HEK293 (cell line): Measurements from ENCODE around the gene NMNAT3.

Experiments used
- CTCF ChIA-PET: fragments of 350-600 bp; formaldehyde crosslinking; extraction: SDS; loops from one replicate; lab custom pipeline; 2021; ENCODE audit warnings: antibody characterized with exemption; lab: Yijun Ruan, JAX
- POLR2A ChIA-PET: fragments of 300-600 bp; formaldehyde crosslinking; extraction: SDS; loops from one replicate; lab custom pipeline; 2020; ENCODE audit warnings: antibody characterized with exemption, inconsistent platforms; lab: Yijun Ruan, JAX
- H3K27ac ChIP-seq: fragments of 200-500 bp; sonication (Bioruptor generic); 2 replicates; pipeline ENCODE4 v1.5.1; 2014; ENCODE audit warnings: low read depth, low read length, control low read depth, inconsistent platforms; ENCODE audit errors: extremely low read depth
- H3K36me3 ChIP-seq, 2 experiments: fragments of 200-500 bp in 1 of 2; sonication (Bioruptor generic) in 1 of 2; 1 replicate in 1 of 2; 2 replicates in 1 of 2; pipeline ENCODE4 v1.5.1; 2014 to 2017; ENCODE audit warnings: inconsistent platforms in 2 of 2, low read length in 2 of 2; ENCODE audit not compliant: control insufficient read depth in 2 of 2, insufficient read depth in 1 of 2
- H3K4me1 ChIP-seq: fragments of 200-500 bp; sonication (Bioruptor generic); 2 replicates; pipeline ENCODE4 v1.5.1; 2014; ENCODE audit warnings: mild to moderate bottlenecking, low read length, inconsistent platforms; ENCODE audit not compliant: control insufficient read depth, insufficient read depth
- H3K4me3 ChIP-seq: 2 replicates; pipeline ENCODE4 v1.5.1; 2011; ENCODE audit warnings: low read depth, mild to moderate bottlenecking, control low read depth, low read length, moderate library complexity
- H3K9me3 ChIP-seq: fragments of 200-500 bp; sonication (Bioruptor generic); 2 replicates; pipeline ENCODE4 v1.5.1; 2014; ENCODE audit warnings: low read depth, low read length, inconsistent platforms; ENCODE audit not compliant: control insufficient read depth, insufficient read depth
- PRDM1 ChIP-seq: fragments of 450-650 bp; formaldehyde crosslinking; IDR thresholded peaks from 2 replicates; pipeline ENCODE4; 2016; ENCODE audit warnings: missing biosample characterization, missing genetic modification characterization
- WT1 ChIP-seq: fragments of 450-650 bp; formaldehyde crosslinking; IDR thresholded peaks from 2 replicates; pipeline ENCODE4 v1.5.1; 2016; ENCODE audit warnings: missing biosample characterization, missing genetic modification characterization
- ZBTB17 ChIP-seq: fragments of 450-650 bp; formaldehyde crosslinking; IDR thresholded peaks from 2 replicates; pipeline ENCODE4 v1.5.1; 2016; ENCODE audit warnings: missing biosample characterization, missing genetic modification characterization
- ZNF157 ChIP-seq: fragments of 450-650 bp; formaldehyde crosslinking; IDR thresholded peaks from 2 replicates; pipeline ENCODE4 v1.5.1; 2016; ENCODE audit warnings: missing biosample characterization, missing genetic modification characterization
- ZNF169 ChIP-seq: fragments of 450-650 bp; formaldehyde crosslinking; IDR thresholded peaks from 2 replicates; pipeline ENCODE4 v1.5.1; 2016; ENCODE audit warnings: missing biosample characterization, missing genetic modification characterization
- ZNF211 ChIP-seq: fragments of 450-650 bp; formaldehyde crosslinking; IDR thresholded peaks from 2 replicates; pipeline ENCODE4 v1.5.1; 2016; ENCODE audit warnings: low read depth, missing biosample characterization, missing genetic modification characterization
- ZNF274 ChIP-seq, 2 experiments: fragments of 200-500 bp in 1 of 2; fragments of 450-650 bp in 1 of 2; sonication (Bioruptor generic) in 1 of 2; formaldehyde crosslinking in 1 of 2; IDR thresholded peaks; 2 replicates each; pipeline versions ENCODE4 v1.5.1 to v1.6.1; 2014 to 2016; ENCODE audit warnings: borderline replicate concordance in 1 of 2, inconsistent platforms in 1 of 2, low read length in 1 of 2, missing biosample characterization in 1 of 2, missing genetic modification characterization in 1 of 2
- ZNF292 ChIP-seq: fragments of 450-650 bp; formaldehyde crosslinking; IDR thresholded peaks from 2 replicates; pipeline ENCODE4 v1.5.1; 2016; ENCODE audit warnings: low read depth, missing biosample characterization, missing genetic modification characterization, borderline replicate concordance
- ZNF433 ChIP-seq: fragments of 450-650 bp; formaldehyde crosslinking; IDR thresholded peaks from 2 replicates; pipeline ENCODE4 v1.5.1; 2016; ENCODE audit warnings: missing biosample characterization, missing genetic modification characterization, low read depth
- ZNF501 ChIP-seq: fragments of 450-650 bp; formaldehyde crosslinking; IDR thresholded peaks from 2 replicates; pipeline ENCODE4 v1.5.1; 2016; ENCODE audit warnings: missing biosample characterization, missing genetic modification characterization
- ZNF561 ChIP-seq: fragments of 450-650 bp; IDR thresholded peaks from 2 replicates; pipeline ENCODE4 v1.5.1; 2018; ENCODE audit warnings: missing biosample characterization, missing genetic modification characterization, borderline replicate concordance
- ZNF768 ChIP-seq: fragments of 450-650 bp; formaldehyde crosslinking; IDR thresholded peaks from 2 replicates; pipeline ENCODE4 v1.5.1; 2018; ENCODE audit warnings: missing biosample characterization, mild to moderate bottlenecking, missing genetic modification characterization
- ZSCAN23 ChIP-seq: fragments of 450-650 bp; formaldehyde crosslinking; IDR thresholded peaks from 2 replicates; pipeline ENCODE4 v1.5.1; 2016; ENCODE audit warnings: missing biosample characterization, missing genetic modification characterization
- TF ChIP-seq, protein P1 (sequence below): fragments of 450-650 bp; IDR thresholded peaks from 2 replicates; pipeline ENCODE4 v1.5.1; 2018; ENCODE audit warnings: missing biosample characterization, mild to moderate bottlenecking, missing genetic modification characterization
- TF ChIP-seq, protein P2 (sequence below): fragments of 450-650 bp; formaldehyde crosslinking; optimal IDR thresholded peaks from 2 replicates; pipeline ENCODE3; 2016; ENCODE audit warnings: missing biosample characterization, mild to moderate bottlenecking, missing genetic modification characterization
- TF ChIP-seq, protein P3 (sequence below): fragments of 450-650 bp; formaldehyde crosslinking; IDR thresholded peaks from 2 replicates; pipeline ENCODE4 v1.5.1; 2016; ENCODE audit warnings: missing biosample characterization, missing genetic modification characterization, low read depth
- TF ChIP-seq, protein P4 (sequence below): fragments of 450-650 bp; formaldehyde crosslinking; conservative IDR thresholded peaks from 2 replicates; pipeline ENCODE4 v1.5.1; 2016; ENCODE audit warnings: low read depth, missing biosample characterization, missing genetic modification characterization
- TF ChIP-seq, protein P5 (sequence below): fragments of 450-650 bp; formaldehyde crosslinking; IDR thresholded peaks from 2 replicates; pipeline ENCODE4 v1.5.1; 2016; ENCODE audit warnings: missing biosample characterization, missing genetic modification characterization, low read depth
- TF ChIP-seq, protein P6 (sequence below): fragments of 450-650 bp; formaldehyde crosslinking; IDR thresholded peaks from 2 replicates; pipeline ENCODE4 v1.5.1; 2016; ENCODE audit warnings: missing biosample characterization, missing genetic modification characterization

NMNAT3 gene

DNA sequence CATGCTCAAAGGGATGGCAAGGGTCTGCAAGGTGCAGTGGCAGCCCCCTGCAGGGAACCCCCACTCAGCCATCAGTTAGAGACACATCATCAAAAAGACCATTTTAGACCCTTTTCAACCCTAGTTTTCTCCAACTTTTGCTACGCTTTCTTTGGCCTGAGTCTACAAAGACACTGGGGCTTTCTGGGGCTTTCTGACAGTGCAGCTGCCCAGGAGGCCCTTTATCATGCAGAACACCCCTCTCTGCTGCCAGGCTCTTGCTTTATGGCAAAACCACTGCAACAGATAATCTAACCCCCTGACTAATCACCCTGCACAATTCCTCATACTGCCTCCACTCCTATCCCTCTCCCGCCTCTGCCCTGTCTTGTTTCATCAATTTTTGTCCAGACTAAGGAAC is 2.4 kb downstream of the NMNAT3 start (continued):
- TF ChIP-seq ZNF501 (tag by site-specific recombination): no peak

DNA sequence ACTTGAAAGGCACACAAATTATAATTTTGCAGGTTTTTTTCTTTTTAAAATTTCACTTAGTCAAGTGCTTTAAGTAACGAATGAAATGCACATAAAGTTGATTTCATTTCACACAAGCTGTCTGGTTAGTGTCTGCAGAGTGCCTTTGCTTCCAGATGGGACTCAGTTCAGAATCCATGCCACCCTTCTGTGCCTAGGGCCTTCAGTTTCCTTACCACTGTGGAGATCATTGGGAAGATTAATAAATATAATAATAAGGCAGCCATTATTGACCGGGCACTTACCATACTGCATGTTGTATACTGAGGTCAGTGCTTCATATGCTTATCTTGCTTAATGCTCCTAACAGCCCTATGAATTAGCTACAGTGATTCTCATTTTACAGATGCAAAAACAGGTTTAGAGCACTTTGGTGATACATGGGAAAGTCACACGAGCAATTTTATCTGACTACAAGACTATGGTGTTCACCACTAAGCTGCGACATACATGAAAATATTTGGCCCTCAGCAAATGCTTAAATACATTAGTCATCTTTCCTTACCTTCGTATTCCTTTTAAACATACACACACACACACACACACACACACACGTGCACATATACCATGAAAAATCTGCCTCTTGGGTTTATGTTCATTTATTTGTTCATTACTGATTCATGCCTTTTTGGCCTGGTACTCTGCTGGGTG is 3.1 kb downstream of the NMNAT3 start:
- Histone ChIP-seq H3K27ac (no peak overlapping the region), H3K36me3 (no peaks in the 10 kb centered on the region), H3K9me3 (no peaks in the 10 kb centered on the region), H3K4me3 (no peak overlapping the region), H3K4me1 (no peaks in the 10 kb centered on the region)
- ChIA-PET POLR2A (interaction anchor here (0.6 kb wide), 1 partner anchor 205 kb away, joined by 3 read pairs; no protein-coding TSS in a partner anchor), CTCF (interaction anchor here (0.6 kb wide), 1 partner anchor 16 kb away, joined by 3 read pairs; no protein-coding TSS in a partner anchor)
- TF ChIP-seq ZSCAN23 (tag by site-specific recombination) (no peak), ZNF169 (tag by site-specific recombination) (no peak), ZNF274 (IDR thresholded peaks at IDR 0.05; ENCODE audit: low read length) (no peak), ZNF274 (tag by site-specific recombination; IDR thresholded peaks at IDR 0.05; ENCODE audit: borderline replicate concordance) (no peak), ZNF157 (tag by site-specific recombination) (no peak), ZBTB17 (tag by site-specific recombination) (no peak), WT1 (no peak), PRDM1 (tag by site-specific recombination) (no peak), ZNF768 (tag by site-specific recombination) (no peak), ZNF433 (tag by site-specific recombination) (no peak), ZNF561 (tag by site-specific recombination) (no peak), ZNF211 (no peak), ZNF292 (tag by site-specific recombination) (no peak)
- TF ChIP-seq, protein P1, sequence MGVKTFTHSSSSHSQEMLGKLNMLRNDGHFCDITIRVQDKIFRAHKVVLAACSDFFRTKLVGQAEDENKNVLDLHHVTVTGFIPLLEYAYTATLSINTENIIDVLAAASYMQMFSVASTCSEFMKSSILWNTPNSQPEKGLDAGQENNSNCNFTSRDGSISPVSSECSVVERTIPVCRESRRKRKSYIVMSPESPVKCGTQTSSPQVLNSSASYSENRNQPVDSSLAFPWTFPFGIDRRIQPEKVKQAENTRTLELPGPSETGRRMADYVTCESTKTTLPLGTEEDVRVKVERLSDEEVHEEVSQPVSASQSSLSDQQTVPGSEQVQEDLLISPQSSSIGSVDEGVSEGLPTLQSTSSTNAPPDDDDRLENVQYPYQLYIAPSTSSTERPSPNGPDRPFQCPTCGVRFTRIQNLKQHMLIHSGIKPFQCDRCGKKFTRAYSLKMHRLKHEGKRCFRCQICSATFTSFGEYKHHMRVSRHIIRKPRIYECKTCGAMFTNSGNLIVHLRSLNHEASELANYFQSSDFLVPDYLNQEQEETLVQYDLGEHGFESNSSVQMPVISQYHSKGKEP (tag by site-specific recombination): no peak
- TF ChIP-seq, protein P2, sequence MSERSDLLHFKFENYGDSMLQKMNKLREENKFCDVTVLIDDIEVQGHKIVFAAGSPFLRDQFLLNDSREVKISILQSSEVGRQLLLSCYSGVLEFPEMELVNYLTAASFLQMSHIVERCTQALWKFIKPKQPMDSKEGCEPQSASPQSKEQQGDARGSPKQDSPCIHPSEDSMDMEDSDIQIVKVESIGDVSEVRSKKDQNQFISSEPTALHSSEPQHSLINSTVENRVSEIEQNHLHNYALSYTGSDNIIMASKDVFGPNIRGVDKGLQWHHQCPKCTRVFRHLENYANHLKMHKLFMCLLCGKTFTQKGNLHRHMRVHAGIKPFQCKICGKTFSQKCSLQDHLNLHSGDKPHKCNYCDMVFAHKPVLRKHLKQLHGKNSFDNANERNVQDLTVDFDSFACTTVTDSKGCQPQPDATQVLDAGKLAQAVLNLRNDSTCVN (tag by site-specific recombination): no peak
- TF ChIP-seq, protein P3, sequence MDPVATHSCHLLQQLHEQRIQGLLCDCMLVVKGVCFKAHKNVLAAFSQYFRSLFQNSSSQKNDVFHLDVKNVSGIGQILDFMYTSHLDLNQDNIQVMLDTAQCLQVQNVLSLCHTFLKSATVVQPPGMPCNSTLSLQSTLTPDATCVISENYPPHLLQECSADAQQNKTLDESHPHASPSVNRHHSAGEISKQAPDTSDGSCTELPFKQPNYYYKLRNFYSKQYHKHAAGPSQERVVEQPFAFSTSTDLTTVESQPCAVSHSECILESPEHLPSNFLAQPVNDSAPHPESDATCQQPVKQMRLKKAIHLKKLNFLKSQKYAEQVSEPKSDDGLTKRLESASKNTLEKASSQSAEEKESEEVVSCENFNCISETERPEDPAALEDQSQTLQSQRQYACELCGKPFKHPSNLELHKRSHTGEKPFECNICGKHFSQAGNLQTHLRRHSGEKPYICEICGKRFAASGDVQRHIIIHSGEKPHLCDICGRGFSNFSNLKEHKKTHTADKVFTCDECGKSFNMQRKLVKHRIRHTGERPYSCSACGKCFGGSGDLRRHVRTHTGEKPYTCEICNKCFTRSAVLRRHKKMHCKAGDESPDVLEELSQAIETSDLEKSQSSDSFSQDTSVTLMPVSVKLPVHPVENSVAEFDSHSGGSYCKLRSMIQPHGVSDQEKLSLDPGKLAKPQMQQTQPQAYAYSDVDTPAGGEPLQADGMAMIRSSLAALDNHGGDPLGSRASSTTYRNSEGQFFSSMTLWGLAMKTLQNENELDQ: no peak
- TF ChIP-seq, protein P4, sequence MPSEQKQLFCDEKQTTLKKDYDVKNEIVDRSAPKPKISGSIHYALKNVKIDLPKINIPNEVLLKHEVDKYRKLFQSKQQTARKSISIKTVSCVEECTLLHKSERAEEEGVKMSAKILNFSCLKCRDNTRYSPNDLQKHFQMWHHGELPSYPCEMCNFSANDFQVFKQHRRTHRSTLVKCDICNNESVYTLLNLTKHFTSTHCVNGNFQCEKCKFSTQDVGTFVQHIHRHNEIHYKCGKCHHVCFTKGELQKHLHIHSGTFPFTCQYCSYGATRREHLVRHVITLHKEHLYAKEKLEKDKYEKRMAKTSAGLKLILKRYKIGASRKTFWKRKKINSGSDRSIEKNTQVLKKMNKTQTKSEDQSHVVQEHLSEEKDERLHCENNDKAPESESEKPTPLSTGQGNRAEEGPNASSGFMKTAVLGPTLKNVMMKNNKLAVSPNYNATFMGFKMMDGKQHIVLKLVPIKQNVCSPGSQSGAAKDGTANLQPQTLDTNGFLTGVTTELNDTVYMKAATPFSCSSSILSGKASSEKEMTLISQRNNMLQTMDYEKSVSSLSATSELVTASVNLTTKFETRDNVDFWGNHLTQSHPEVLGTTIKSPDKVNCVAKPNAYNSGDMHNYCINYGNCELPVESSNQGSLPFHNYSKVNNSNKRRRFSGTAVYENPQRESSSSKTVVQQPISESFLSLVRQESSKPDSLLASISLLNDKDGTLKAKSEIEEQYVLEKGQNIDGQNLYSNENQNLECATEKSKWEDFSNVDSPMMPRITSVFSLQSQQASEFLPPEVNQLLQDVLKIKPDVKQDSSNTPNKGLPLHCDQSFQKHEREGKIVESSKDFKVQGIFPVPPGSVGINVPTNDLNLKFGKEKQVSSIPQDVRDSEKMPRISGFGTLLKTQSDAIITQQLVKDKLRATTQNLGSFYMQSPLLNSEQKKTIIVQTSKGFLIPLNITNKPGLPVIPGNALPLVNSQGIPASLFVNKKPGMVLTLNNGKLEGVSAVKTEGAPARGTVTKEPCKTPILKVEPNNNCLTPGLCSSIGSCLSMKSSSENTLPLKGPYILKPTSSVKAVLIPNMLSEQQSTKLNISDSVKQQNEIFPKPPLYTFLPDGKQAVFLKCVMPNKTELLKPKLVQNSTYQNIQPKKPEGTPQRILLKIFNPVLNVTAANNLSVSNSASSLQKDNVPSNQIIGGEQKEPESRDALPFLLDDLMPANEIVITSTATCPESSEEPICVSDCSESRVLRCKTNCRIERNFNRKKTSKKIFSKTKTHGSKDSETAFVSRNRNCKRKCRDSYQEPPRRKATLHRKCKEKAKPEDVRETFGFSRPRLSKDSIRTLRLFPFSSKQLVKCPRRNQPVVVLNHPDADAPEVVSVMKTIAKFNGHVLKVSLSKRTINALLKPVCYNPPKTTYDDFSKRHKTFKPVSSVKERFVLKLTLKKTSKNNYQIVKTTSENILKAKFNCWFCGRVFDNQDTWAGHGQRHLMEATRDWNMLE (tag by site-specific recombination): no peak
- TF ChIP-seq, protein P5, sequence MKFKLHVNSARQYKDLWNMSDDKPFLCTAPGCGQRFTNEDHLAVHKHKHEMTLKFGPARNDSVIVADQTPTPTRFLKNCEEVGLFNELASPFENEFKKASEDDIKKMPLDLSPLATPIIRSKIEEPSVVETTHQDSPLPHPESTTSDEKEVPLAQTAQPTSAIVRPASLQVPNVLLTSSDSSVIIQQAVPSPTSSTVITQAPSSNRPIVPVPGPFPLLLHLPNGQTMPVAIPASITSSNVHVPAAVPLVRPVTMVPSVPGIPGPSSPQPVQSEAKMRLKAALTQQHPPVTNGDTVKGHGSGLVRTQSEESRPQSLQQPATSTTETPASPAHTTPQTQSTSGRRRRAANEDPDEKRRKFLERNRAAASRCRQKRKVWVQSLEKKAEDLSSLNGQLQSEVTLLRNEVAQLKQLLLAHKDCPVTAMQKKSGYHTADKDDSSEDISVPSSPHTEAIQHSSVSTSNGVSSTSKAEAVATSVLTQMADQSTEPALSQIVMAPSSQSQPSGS (tag by site-specific recombination): no peak
- TF ChIP-seq, protein P6, sequence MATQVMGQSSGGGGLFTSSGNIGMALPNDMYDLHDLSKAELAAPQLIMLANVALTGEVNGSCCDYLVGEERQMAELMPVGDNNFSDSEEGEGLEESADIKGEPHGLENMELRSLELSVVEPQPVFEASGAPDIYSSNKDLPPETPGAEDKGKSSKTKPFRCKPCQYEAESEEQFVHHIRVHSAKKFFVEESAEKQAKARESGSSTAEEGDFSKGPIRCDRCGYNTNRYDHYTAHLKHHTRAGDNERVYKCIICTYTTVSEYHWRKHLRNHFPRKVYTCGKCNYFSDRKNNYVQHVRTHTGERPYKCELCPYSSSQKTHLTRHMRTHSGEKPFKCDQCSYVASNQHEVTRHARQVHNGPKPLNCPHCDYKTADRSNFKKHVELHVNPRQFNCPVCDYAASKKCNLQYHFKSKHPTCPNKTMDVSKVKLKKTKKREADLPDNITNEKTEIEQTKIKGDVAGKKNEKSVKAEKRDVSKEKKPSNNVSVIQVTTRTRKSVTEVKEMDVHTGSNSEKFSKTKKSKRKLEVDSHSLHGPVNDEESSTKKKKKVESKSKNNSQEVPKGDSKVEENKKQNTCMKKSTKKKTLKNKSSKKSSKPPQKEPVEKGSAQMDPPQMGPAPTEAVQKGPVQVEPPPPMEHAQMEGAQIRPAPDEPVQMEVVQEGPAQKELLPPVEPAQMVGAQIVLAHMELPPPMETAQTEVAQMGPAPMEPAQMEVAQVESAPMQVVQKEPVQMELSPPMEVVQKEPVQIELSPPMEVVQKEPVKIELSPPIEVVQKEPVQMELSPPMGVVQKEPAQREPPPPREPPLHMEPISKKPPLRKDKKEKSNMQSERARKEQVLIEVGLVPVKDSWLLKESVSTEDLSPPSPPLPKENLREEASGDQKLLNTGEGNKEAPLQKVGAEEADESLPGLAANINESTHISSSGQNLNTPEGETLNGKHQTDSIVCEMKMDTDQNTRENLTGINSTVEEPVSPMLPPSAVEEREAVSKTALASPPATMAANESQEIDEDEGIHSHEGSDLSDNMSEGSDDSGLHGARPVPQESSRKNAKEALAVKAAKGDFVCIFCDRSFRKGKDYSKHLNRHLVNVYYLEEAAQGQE: no peak
